Endothelial cell of umbilical vein (primary cell): ENCODE results near the gene ZNF248. TPM values are rescaled to one million over a fixed set of nuclear protein-coding genes. Genes with fewer than 3 reads are reported as not detected.

ENCODE experiments used
- BruUV-seq: library from RNA; stranded (reverse); fragments of 400-500 nt; replicated peaks from 2 replicates; lab custom pipeline; 2021; lab: Mats Ljungman, UMichigan
- CTCF ChIA-PET: fragments of 300-600, 350-600 bp; sonication (Branson Sonifier 250); formaldehyde crosslinking; loops from one replicate; lab custom pipeline; 2021; ENCODE audit warnings: antibody characterized with exemption, inconsistent platforms; lab: Charles Lee
- POLR2A ChIA-PET: fragments of 300-600, 350-600 bp; sonication (Branson Sonifier 250); formaldehyde crosslinking; loops from one replicate; lab custom pipeline; 2021; ENCODE audit warnings: antibody characterized with exemption, inconsistent platforms; lab: Charles Lee
- DNase-seq: peaks from one replicate; pipeline ENCODE4 v3.0.0-alpha.2; 2011; ENCODE audit warnings: low read depth, low spot score
- FAIRE-seq: peaks from 2 replicates; lab custom pipeline; 2011; peaks lifted over from hg19 to GRCh38; lab: Jason Lieb, UNC
- H2AFZ ChIP-seq: 2 replicates; pipeline ENCODE4 v1.6.0; 2012; ENCODE audit warnings: low read depth, low read length, control low read depth, inconsistent platforms
- H3K27ac ChIP-seq: 2 replicates; pipeline ENCODE4 v1.5.1; 2011; ENCODE audit warnings: low read depth, mild to moderate bottlenecking, control low read depth, low read length, moderate library complexity; ENCODE audit not compliant: insufficient read depth
- H3K27me3 ChIP-seq, 2 experiments: 2 replicates each; pipeline versions ENCODE4 v1.6.0 to v1.6.1; 2011; ENCODE audit warnings: low read length in 2 of 2, mixed read lengths in 1 of 2; ENCODE audit not compliant: control insufficient read depth in 2 of 2, insufficient read depth in 2 of 2
- H3K36me3 ChIP-seq, 2 experiments: 2 replicates in 1 of 2; 3 replicates in 1 of 2; pipeline ENCODE4 v1.5.1; 2011; ENCODE audit warnings: low read length in 2 of 2, mild to moderate bottlenecking in 1 of 2, moderate library complexity in 1 of 2; ENCODE audit not compliant: control insufficient read depth in 2 of 2, insufficient read depth in 2 of 2; ENCODE audit errors: extremely low read depth in 1 of 2
- H3K4me1 ChIP-seq: 3 replicates; pipeline ENCODE4 v1.5.1; 2011; ENCODE audit warnings: mild to moderate bottlenecking, low read length; ENCODE audit not compliant: control insufficient read depth, insufficient read depth; ENCODE audit errors: extremely low read depth
- H3K4me2 ChIP-seq: 2 replicates; pipeline ENCODE4 v1.6.1; 2011; ENCODE audit warnings: low read length, control low read depth, mixed read lengths; ENCODE audit not compliant: insufficient read depth
- H3K4me3 ChIP-seq, 3 experiments: fragments of 200-600 bp in 1 of 3; sonication (generic), shearing (Covaris generic) in 1 of 3; replicated peaks in 1 of 3; 2 replicates each; pipeline ENCODE4 v1.5.1; 2011 to 2016; ENCODE audit warnings: control low read depth in 3 of 3, low read length in 3 of 3, mild to moderate bottlenecking in 2 of 3, inconsistent platforms in 1 of 3, low read depth in 1 of 3, moderate library complexity in 1 of 3; ENCODE audit not compliant: insufficient read depth in 1 of 3
- H3K79me2 ChIP-seq: 2 replicates; pipeline ENCODE4 v1.6.0; 2012; ENCODE audit warnings: low read length, inconsistent platforms; ENCODE audit not compliant: control insufficient read depth, insufficient read depth
- H3K9ac ChIP-seq: replicated peaks from 2 replicates; pipeline ENCODE3; 2011; ENCODE audit warnings: low read length, control low read depth; ENCODE audit not compliant: insufficient read depth; ENCODE audit errors: extremely low read depth
- H3K9me1 ChIP-seq: replicated peaks from 3 replicates; pipeline ENCODE4 v1.6.0; 2011; ENCODE audit warnings: mild to moderate bottlenecking, low read length; ENCODE audit not compliant: control insufficient read depth, insufficient read depth; ENCODE audit errors: extremely low read depth
- H3K9me3 ChIP-seq: replicated peaks from 2 replicates; pipeline ENCODE4 v1.5.1; 2012; ENCODE audit warnings: low read length, inconsistent platforms; ENCODE audit not compliant: control insufficient read depth, insufficient read depth
- H4K20me1 ChIP-seq: replicated peaks from 2 replicates; pipeline ENCODE3; 2011; ENCODE audit warnings: mild to moderate bottlenecking, low read length; ENCODE audit not compliant: control insufficient read depth, insufficient read depth; ENCODE audit errors: extremely low read depth
- CTCF ChIP-seq, 2 donors: IDR thresholded peaks; 1 replicate in 1 of 2; 2 replicates in 1 of 2; pipeline ENCODE4 v1.5.1; 2011; ENCODE audit warnings: low read length in 2 of 2, mild to moderate bottlenecking in 2 of 2, moderate library complexity in 2 of 2, control low read depth in 1 of 2, inconsistent platforms in 1 of 2, low read depth in 1 of 2; ENCODE audit not compliant: insufficient read depth in 1 of 2; ENCODE audit errors: extremely low read depth in 1 of 2
- EZH2 ChIP-seq: IDR thresholded peaks from 2 replicates; pipeline ENCODE4 v1.6.1; 2012; ENCODE audit warnings: borderline replicate concordance, low read depth, mild to moderate bottlenecking, moderate library complexity, low read length, inconsistent platforms; ENCODE audit not compliant: severe bottlenecking
- FOS ChIP-seq: IDR thresholded peaks from 2 replicates; pipeline ENCODE4 v1.6.1; 2011; ENCODE audit warnings: mild to moderate bottlenecking, low read length, moderate library complexity, borderline replicate concordance; ENCODE audit not compliant: insufficient read depth
- GATA2 ChIP-seq: IDR thresholded peaks from 2 replicates; pipeline ENCODE4 v1.7.0; 2011; ENCODE audit warnings: low read depth, mild to moderate bottlenecking, moderate library complexity, mixed read lengths, low read length; ENCODE audit not compliant: insufficient read length, insufficient read depth
- JUN ChIP-seq: IDR thresholded peaks from 2 replicates; pipeline ENCODE4 v1.6.1; 2011; ENCODE audit warnings: borderline replicate concordance, low read depth; ENCODE audit not compliant: insufficient read length, insufficient read depth
- MAX ChIP-seq: IDR thresholded peaks from 2 replicates; pipeline ENCODE4 v1.6.1; 2011; ENCODE audit not compliant: insufficient read depth, insufficient read length
- MYC ChIP-seq: IDR thresholded peaks from one replicate; pipeline ENCODE4 v1.6.1; 2011; ENCODE audit warnings: mild to moderate bottlenecking, low read depth, low read length
- POLR2A ChIP-seq: IDR thresholded peaks from 2 replicates; pipeline ENCODE4 v1.6.1; 2012; ENCODE audit warnings: low read depth, mild to moderate bottlenecking, control low read depth, low read length
- POLR2AphosphoS5 ChIP-seq: IDR thresholded peaks from 2 replicates; pipeline ENCODE4 v1.6.1; 2012; ENCODE audit warnings: low read depth, mild to moderate bottlenecking, control low read depth, low read length, moderate library complexity; ENCODE audit not compliant: insufficient read depth
- dilution Hi-C: fragments of 300-500 bp; cut with MboI; formaldehyde crosslinking; loops from one replicate; pipeline ENCODE4 v1.15.0; 2019; ENCODE audit warnings: low sequenced_read_pairs; ENCODE audit not compliant: extremely low pct_ligation_motif_present
- intact Hi-C: fragments of 100-400 bp; cut with micrococcal nuclease; formaldehyde crosslinking; loops from one replicate; pipeline ENCODE4 v1.10.0; 2022
- polyA plus RNA-seq, 4 experiments: library from polyadenylated mRNA; depleted of rRNA in 3 of 4; stranded (reverse) in 3 of 4; unstranded in 1 of 4; fragments of >200 nt; gene quantifications; 2 replicates each; pipeline versions ENCODE4 v1.2.1 to v1.2.3, GENCODE V29; 2011 to 2012; ENCODE audit warnings: missing spikeins in 1 of 4
- total RNA-seq: library from RNA; stranded (reverse); gene quantifications from 2 replicates; pipeline ENCODE4 v1.2.3, GENCODE V29; 2021

Gene ZNF248
- total and polyA plus RNA-seq, 2 donors (not counting 3 experiments of a cell fraction or from before 2014, with no cell fraction given) = 4.3 to 6.5 TPM

GRCh38 chr10:37758074-37758473, 99.3 kb downstream of the ZNF248 start:
- intact Hi-C loops (no loop called here), dilution Hi-C loops (no loop called here)
- H3K4me2 ChIP-seq = no peak overlapping the region
- no peaks in the 10 kb centered on the region for H3K4me1 ChIP-seq
- no peak for FAIRE-seq
- no peak overlapping the region for H2AFZ ChIP-seq
- H3K9me3 ChIP-seq = no peaks in the 10 kb centered on the region
- no TSS peak for BruUV-seq
- no peaks in the 10 kb centered on the region for H3K9me1 ChIP-seq
- ChIA-PET POLR2A (no interaction called here), CTCF (no interaction called here)
- no peak for TF ChIP-seq POLR2AphosphoS5
- no peak for TF ChIP-seq MYC
- no peak for TF ChIP-seq POLR2A
- no peak for TF ChIP-seq EZH2
- TF ChIP-seq CTCF (IDR thresholded peaks at IDR 0.05; ENCODE audit: extremely low read depth in 1 of 2, insufficient read depth in 1 of 2, low read depth in 1 of 2, low read length in 2 of 2) = no peak
- no peak for TF ChIP-seq JUN
- TF ChIP-seq MAX = no peak
- TF ChIP-seq FOS = no peak
- no peak for TF ChIP-seq GATA2
- H3K36me3 ChIP-seq = no peaks in the 10 kb centered on the region
- H3K27me3 ChIP-seq = no peaks in the 10 kb centered on the region
- H3K4me3 ChIP-seq = no peak overlapping the region
- no peaks in the 10 kb centered on the region for H4K20me1 ChIP-seq
- H3K79me2 ChIP-seq = no peaks in the 10 kb centered on the region
- H3K27ac ChIP-seq = no peak overlapping the region
- no peak overlapping the region for H3K9ac ChIP-seq
- DNase-seq = no peak
